ENCODE results near the gene WNT7A.
"Not testable (repeated sequence)": the region's sequence is repeated elsewhere in the genome, so short reads cannot be mapped to it uniquely, and the experiment has no call there.

Gene WNT7A

GRCh38 chr3:13865106-13865505 lies 14.8 kb downstream of the WNT7A start:
- no peak for DNase-seq (ENCODE audit: low read depth)

GRCh38 chr3:13863965-13864595 lies 15.8 kb downstream of the WNT7A start:
- DNase-seq (ENCODE audit: low read depth), result no peak

- DNase-seq (ENCODE audit: low read depth), result no peak
These were observed 16.4 kb downstream of the WNT7A start for GRCh38 chr3:13863382-13863952.

- no peak for DNase-seq (ENCODE audit: low read depth)
These were observed 18.4 kb downstream of the WNT7A start for GRCh38 chr3:13861461-13861860.

GRCh38 chr3:13860001-13860400 lies 19.9 kb downstream of the WNT7A start:
- DNase-seq (ENCODE audit: low read depth), result no peak

- DNase-seq (ENCODE audit: low read depth), result no peak
These were observed 20.9 kb downstream of the WNT7A start for GRCh38 chr3:13858768-13859520.

- no peak for DNase-seq (ENCODE audit: low read depth)
These were observed 22.0 kb downstream of the WNT7A start for GRCh38 chr3:13857702-13858380.

- not testable (repeated sequence) for DNase-seq (ENCODE audit: low read depth)
These were observed 23.2 kb downstream of the WNT7A start for GRCh38 chr3:13856628-13857027.

GRCh38 chr3:13856006-13856405 lies 23.9 kb downstream of the WNT7A start:
- DNase-seq (ENCODE audit: low read depth), result no peak

GRCh38 chr3:13854492-13854891 lies 25.4 kb downstream of the WNT7A start:
- no peak for DNase-seq (ENCODE audit: low read depth)

GRCh38 chr3:13853978-13854296 lies 25.9 kb downstream of the WNT7A start:
- no peak for DNase-seq (ENCODE audit: low read depth)

- no peak for DNase-seq (ENCODE audit: low read depth)
These were observed 26.5 kb downstream of the WNT7A start for GRCh38 chr3:13853256-13853977.

- no peak for DNase-seq (ENCODE audit: low read depth)
These were observed 27.2 kb downstream of the WNT7A start for GRCh38 chr3:13852638-13853009.

GRCh38 chr3:13851997-13852637 lies 27.8 kb downstream of the WNT7A start:
- no peak for DNase-seq (ENCODE audit: low read depth)

- no peak for DNase-seq (ENCODE audit: low read depth)
These were observed 28.6 kb downstream of the WNT7A start for GRCh38 chr3:13851091-13851849.

- DNase-seq (ENCODE audit: low read depth), result no peak
These were observed 29.5 kb downstream of the WNT7A start for GRCh38 chr3:13850161-13850945.

- DNase-seq (ENCODE audit: low read depth), result no peak
These were observed 30.9 kb downstream of the WNT7A start for GRCh38 chr3:13849018-13849417.

GRCh38 chr3:13846716-13847570 lies 32.9 kb downstream of the WNT7A start:
- DNase-seq (ENCODE audit: low read depth), result no peak

GRCh38 chr3:13846238-13846637 lies 33.6 kb downstream of the WNT7A start:
- no peak for DNase-seq (ENCODE audit: low read depth)
